Measurements from ENCODE around the gene CEP44. TPM values are rescaled to one million over a fixed set of nuclear protein-coding genes. Genes with fewer than 3 reads are reported as not detected.
"Not testable (repeated sequence)": the region's sequence is repeated elsewhere in the genome, so short reads cannot be mapped to it uniquely, and the experiment has no call there.

The CEP44 gene
- total and polyA plus RNA-seq, 4 donors: 5.1 to 49.5 (median 11.7) TPM

- Histone ChIP-seq H3K4me3 (no peak overlapping the region), H3K36me3 (ENCODE audit: control insufficient read depth in 4 of 4, insufficient read depth in 4 of 4, low read length in 4 of 4) (peaks cover 2 to 12% (median 3%) of the 10 kb centered on the region in 4 donors), H3K27me3 (ENCODE audit: control insufficient read depth in 3 of 3, insufficient read depth in 3 of 3, low read length in 2 of 3) (no peaks in the 10 kb centered on the region), H3K27ac (ENCODE audit: low read depth in 1 of 2, low read length in 1 of 2) (no peak overlapping the region), H3K9me3 (ENCODE audit: control insufficient read depth in 4 of 4, insufficient read depth in 3 of 4, low read length in 3 of 4) (no peaks in the 10 kb centered on the region), H3K9ac (ENCODE audit: insufficient read depth in 1 of 2, low read length in 2 of 2) (no peak overlapping the region), H3K4me1 (ENCODE audit: control insufficient read depth in 5 of 5, insufficient read depth in 5 of 5, low read length in 5 of 5) (peaks cover 0 to 5% (median 3%) of the 10 kb centered on the region in 5 donors)
- TF ChIP-seq CTCF (IDR thresholded peaks at IDR 0.05; ENCODE audit: control extremely low read depth, extremely low read depth): no peak
- DNase-seq: peak in 1 of 3 donors; percentile 3
- no peak for ATAC-seq (ENCODE audit: insufficient read depth, low FRiP score)
Observed at GRCh38 chr4:174259580-174259979, 24.1 kb upstream of the CEP44 start.

GRCh38 chr4:174260099-174260498 lies 23.6 kb upstream of the CEP44 start:
- WGBS, 2 donors: 30 to 42% methylated on average over 3 of the region's 3 CpGs
- peaks cover 0 to 5% (median 3%) of the 10 kb centered on the region in 5 donors for H3K4me1 ChIP-seq (ENCODE audit: control insufficient read depth in 5 of 5, insufficient read depth in 5 of 5, low read length in 5 of 5)
- DNase-seq (peak in 2 of 3 donors; percentile 32 to 41), ATAC-seq (ENCODE audit: insufficient read depth, low FRiP score) (no peak)
- no peaks in the 10 kb centered on the region for H3K9me3 ChIP-seq (ENCODE audit: control insufficient read depth in 4 of 4, insufficient read depth in 3 of 4, low read length in 3 of 4)
- no peak overlapping the region for H3K9ac ChIP-seq (ENCODE audit: insufficient read depth in 1 of 2, low read length in 2 of 2)
- H3K27ac ChIP-seq (ENCODE audit: low read depth in 1 of 2, low read length in 1 of 2): no peak overlapping the region
- H3K27me3 ChIP-seq (ENCODE audit: control insufficient read depth in 3 of 3, insufficient read depth in 3 of 3, low read length in 2 of 3): no peaks in the 10 kb centered on the region
- no peak overlapping the region for H3K4me3 ChIP-seq
- peaks cover 2 to 12% (median 3%) of the 10 kb centered on the region in 4 donors for H3K36me3 ChIP-seq (ENCODE audit: control insufficient read depth in 4 of 4, insufficient read depth in 4 of 4, low read length in 4 of 4)
- no peak for TF ChIP-seq CTCF (IDR thresholded peaks at IDR 0.05; ENCODE audit: control extremely low read depth, extremely low read depth)

GRCh38 chr4:174261432-174261831 lies 22.3 kb upstream of the CEP44 start:
- H3K9ac ChIP-seq (ENCODE audit: insufficient read depth in 1 of 2, low read length in 2 of 2); H3K27ac ChIP-seq (ENCODE audit: low read depth in 1 of 2, low read length in 1 of 2); H3K27me3 ChIP-seq (ENCODE audit: control insufficient read depth in 3 of 3, insufficient read depth in 3 of 3, low read length in 2 of 3); DNase-seq; H3K9me3 ChIP-seq (ENCODE audit: control insufficient read depth in 4 of 4, insufficient read depth in 3 of 4, low read length in 3 of 4); ATAC-seq (ENCODE audit: insufficient read depth, low FRiP score); H3K4me1 ChIP-seq (ENCODE audit: control insufficient read depth in 5 of 5, insufficient read depth in 5 of 5, low read length in 5 of 5); H3K4me3 ChIP-seq: not testable (repeated sequence)
- peaks cover 2 to 12% (median 3%) of the 10 kb centered on the region in 4 donors for H3K36me3 ChIP-seq (ENCODE audit: control insufficient read depth in 4 of 4, insufficient read depth in 4 of 4, low read length in 4 of 4)
- 63 to 71% methylated on average over 1 of the region's 1 CpG for WGBS, 2 donors

GRCh38 chr4:174262624-174263444 lies 20.9 kb upstream of the CEP44 start:
- H3K9me3 ChIP-seq (ENCODE audit: control insufficient read depth in 4 of 4, insufficient read depth in 3 of 4, low read length in 3 of 4): no peaks in the 10 kb centered on the region
- DNase-seq (no peak), ATAC-seq (ENCODE audit: insufficient read depth, low FRiP score) (no peak)
- no peak for TF ChIP-seq CTCF (IDR thresholded peaks at IDR 0.05; ENCODE audit: control extremely low read depth, extremely low read depth)
- H3K36me3 ChIP-seq (ENCODE audit: control insufficient read depth in 4 of 4, insufficient read depth in 4 of 4, low read length in 4 of 4): peaks cover 0 to 8% (median under 1%) of the 10 kb centered on the region in 4 donors
- no peak overlapping the region for H3K27ac ChIP-seq (ENCODE audit: low read depth in 1 of 2, low read length in 1 of 2)
- no peak overlapping the region for H3K4me3 ChIP-seq
- 89 to 94% methylated on average over 6 of the region's 6 CpGs for WGBS, 2 donors
- H3K9ac ChIP-seq (ENCODE audit: insufficient read depth in 1 of 2, low read length in 2 of 2): no peak overlapping the region
- peaks cover 0 to 13% (median 0%) of the 10 kb centered on the region in 5 donors for H3K4me1 ChIP-seq (ENCODE audit: control insufficient read depth in 5 of 5, insufficient read depth in 5 of 5, low read length in 5 of 5)
- H3K27me3 ChIP-seq (ENCODE audit: control insufficient read depth in 3 of 3, insufficient read depth in 3 of 3, low read length in 2 of 3): no peaks in the 10 kb centered on the region
